ENCODE results near the gene COL13A1. TPM values are rescaled to one million over a fixed set of nuclear protein-coding genes. Genes with fewer than 3 reads are reported as not detected.

The COL13A1 gene
- total and polyA plus RNA-seq, 2 experiments from 2014 or later, result 5.2 to 8.6 TPM

DNA sequence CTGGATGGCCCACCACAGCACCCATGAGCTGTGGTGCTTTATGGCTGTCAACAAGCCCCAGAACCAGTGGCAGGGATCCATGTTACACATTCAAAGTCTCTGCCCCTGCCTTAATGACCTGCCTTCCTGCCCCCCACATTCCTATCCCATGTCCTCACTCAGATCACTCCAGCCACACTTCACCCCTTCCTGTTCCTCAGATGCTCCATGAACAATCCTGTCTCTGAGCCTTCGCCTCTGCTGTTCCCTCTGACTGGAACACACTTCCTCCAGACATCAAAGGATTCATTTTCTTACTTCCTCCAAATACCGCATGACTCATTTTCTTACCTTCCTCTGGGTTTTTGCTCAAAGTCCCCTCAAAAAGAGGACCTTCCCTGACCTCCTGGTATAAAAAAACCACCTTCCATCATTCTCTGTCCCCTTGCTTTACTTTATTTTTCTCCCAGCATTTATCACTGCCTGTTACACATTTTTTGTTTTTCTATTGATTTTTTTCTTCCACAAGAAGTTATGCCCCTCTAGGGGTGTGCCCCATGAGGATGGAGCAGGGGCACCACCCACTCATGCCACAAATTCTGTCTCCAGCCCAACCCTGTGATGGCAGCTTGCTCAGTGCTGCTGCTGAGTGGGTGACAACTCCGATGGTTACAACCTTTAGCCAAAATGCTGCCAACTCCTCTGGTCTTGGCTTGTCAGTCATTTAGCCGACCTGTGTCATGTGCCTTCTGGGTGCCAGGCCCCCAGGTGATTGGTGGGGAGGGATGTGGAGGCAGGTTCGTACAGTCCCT, 18.2 kb downstream of the COL13A1 start (continued):
- TF ChIP-seq, protein P1, sequence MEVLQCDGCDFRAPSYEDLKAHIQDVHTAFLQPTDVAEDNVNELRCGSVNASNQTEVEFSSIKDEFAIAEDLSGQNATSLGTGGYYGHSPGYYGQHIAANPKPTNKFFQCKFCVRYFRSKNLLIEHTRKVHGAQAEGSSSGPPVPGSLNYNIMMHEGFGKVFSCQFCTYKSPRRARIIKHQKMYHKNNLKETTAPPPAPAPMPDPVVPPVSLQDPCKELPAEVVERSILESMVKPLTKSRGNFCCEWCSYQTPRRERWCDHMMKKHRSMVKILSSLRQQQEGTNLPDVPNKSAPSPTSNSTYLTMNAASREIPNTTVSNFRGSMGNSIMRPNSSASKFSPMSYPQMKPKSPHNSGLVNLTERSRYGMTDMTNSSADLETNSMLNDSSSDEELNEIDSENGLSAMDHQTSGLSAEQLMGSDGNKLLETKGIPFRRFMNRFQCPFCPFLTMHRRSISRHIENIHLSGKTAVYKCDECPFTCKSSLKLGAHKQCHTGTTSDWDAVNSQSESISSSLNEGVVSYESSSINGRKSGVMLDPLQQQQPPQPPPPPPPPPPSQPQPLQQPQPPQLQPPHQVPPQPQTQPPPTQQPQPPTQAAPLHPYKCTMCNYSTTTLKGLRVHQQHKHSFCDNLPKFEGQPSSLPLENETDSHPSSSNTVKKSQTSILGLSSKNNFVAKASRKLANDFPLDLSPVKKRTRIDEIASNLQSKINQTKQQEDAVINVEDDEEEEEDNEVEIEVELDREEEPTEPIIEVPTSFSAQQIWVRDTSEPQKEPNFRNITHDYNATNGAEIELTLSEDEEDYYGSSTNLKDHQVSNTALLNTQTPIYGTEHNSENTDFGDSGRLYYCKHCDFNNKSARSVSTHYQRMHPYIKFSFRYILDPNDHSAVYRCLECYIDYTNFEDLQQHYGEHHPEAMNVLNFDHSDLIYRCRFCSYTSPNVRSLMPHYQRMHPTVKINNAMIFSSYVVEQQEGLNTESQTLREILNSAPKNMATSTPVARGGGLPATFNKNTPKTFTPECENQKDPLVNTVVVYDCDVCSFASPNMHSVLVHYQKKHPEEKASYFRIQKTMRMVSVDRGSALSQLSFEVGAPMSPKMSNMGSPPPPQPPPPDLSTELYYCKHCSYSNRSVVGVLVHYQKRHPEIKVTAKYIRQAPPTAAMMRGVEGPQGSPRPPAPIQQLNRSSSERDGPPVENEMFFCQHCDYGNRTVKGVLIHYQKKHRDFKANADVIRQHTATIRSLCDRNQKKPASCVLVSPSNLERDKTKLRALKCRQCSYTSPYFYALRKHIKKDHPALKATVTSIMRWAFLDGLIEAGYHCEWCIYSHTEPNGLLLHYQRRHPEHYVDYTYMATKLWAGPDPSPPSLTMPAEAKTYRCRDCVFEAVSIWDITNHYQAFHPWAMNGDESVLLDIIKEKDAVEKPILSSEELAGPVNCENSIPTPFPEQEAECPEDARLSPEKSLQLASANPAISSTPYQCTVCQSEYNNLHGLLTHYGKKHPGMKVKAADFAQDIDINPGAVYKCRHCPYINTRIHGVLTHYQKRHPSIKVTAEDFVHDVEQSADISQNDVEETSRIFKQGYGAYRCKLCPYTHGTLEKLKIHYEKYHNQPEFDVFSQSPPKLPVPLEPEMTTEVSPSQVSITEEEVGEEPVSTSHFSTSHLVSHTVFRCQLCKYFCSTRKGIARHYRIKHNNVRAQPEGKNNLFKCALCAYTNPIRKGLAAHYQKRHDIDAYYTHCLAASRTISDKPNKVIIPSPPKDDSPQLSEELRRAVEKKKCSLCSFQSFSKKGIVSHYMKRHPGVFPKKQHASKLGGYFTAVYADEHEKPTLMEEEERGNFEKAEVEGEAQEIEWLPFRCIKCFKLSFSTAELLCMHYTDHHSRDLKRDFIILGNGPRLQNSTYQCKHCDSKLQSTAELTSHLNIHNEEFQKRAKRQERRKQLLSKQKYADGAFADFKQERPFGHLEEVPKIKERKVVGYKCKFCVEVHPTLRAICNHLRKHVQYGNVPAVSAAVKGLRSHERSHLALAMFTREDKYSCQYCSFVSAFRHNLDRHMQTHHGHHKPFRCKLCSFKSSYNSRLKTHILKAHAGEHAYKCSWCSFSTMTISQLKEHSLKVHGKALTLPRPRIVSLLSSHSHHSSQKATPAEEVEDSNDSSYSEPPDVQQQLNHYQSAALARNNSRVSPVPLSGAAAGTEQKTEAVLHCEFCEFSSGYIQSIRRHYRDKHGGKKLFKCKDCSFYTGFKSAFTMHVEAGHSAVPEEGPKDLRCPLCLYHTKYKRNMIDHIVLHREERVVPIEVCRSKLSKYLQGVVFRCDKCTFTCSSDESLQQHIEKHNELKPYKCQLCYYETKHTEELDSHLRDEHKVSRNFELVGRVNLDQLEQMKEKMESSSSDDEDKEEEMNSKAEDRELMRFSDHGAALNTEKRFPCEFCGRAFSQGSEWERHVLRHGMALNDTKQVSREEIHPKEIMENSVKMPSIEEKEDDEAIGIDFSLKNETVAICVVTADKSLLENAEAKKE (CRISPR knock-in tag; IDR thresholded peaks at IDR 0.05), result no peak
- TF ChIP-seq ZNF114 (CRISPR knock-in tag; IDR thresholded peaks at IDR 0.05) (no peak), JUNB (IDR thresholded peaks at IDR 0.05; ENCODE audit: unreplicated experiment) (no peak)

DNA sequence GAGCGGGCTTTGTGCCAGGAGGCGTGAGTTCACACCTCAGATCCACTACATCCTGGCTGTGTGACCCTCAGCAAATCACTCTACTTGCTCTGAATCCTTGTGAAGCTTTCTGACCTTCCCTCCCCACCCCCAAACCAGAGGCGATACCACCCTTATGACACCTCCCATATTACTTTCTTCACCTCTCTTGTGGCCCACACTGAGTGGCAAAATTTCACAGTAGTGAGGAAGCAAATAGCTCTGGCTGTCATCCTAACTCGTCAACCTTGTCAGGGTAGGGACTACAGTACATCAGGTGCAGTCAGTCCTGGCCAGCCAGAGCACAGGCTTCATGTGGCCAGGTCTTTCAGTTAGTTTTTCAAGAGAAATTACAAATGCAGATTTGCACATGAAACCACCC, 19.1 kb downstream of the COL13A1 start:
- TF ChIP-seq NANOG (IDR thresholded peaks at IDR 0.05; ENCODE audit: borderline replicate concordance), result no peak
- TF ChIP-seq ZNF114 (CRISPR knock-in tag; IDR thresholded peaks at IDR 0.05), result no peak
- no peak for TF ChIP-seq POLR2AphosphoS5 (IDR thresholded peaks at IDR 0.05; ENCODE audit: low read depth)
- TF ChIP-seq STAT1 (IDR thresholded peaks at IDR 0.05; ENCODE audit: unreplicated experiment), result no peak
- H3K4me1 ChIP-seq (ENCODE audit: insufficient read depth), result peaks cover 11% of the 10 kb centered on the region; the same call in 1 of the 2 replicates
- H3K4me2 ChIP-seq, result no peak overlapping the region
- H3F3A ChIP-seq (replicated peaks; ENCODE audit: low read depth), result no peaks in the 10 kb centered on the region
- H3K27me3 ChIP-seq (ENCODE audit: insufficient read depth), result no peaks in the 10 kb centered on the region
- H3K79me2 ChIP-seq (replicated peaks; ENCODE audit: insufficient read depth), result no peaks in the 10 kb centered on the region
- peaks cover 22% of the 10 kb centered on the region for H3K4me1 Mint-ChIP-seq
- 0 out of 3 replicates have a peak, but pooled peaks cover 2% of the 10 kb centered on the region for H3K36me3 Mint-ChIP-seq (ENCODE audit: low read depth)
- peaks cover 8% of the 10 kb centered on the region for H3K27me3 Mint-ChIP-seq (ENCODE audit: insufficient read depth, low read depth, poor library complexity)
- no peaks in the 10 kb centered on the region for H3K9me2 ChIP-seq (ENCODE audit: insufficient read depth)
- H3K4me3 ChIP-seq, result no peak overlapping the region
- ATAC-seq, result no peak
- no peak overlapping the region for H3K4me3 Mint-ChIP-seq
- peaks cover 13% of the 10 kb centered on the region for H3K9me3 Mint-ChIP-seq
- H4K20me1 ChIP-seq (replicated peaks; ENCODE audit: insufficient read depth), result no peaks in the 10 kb centered on the region
- no peak overlapping the region for H3K27ac Mint-ChIP-seq
- H3K27ac ChIP-seq (ENCODE audit: low read depth), result no peak overlapping the region
- H2AFZ ChIP-seq, result no peak overlapping the region
- 0 out of 2 replicates have a peak, but pooled peaks cover 3% of the 10 kb centered on the region for H3K36me3 ChIP-seq (ENCODE audit: insufficient read depth)
- no peak for DNase-seq (ENCODE audit: low spot score)
